Lower leg skin (tissue), 4 donors: ENCODE results near the gene HDAC5. TPM values are rescaled to one million over a fixed set of nuclear protein-coding genes. Genes with fewer than 3 reads are reported as not detected.

Source experiments
- DNase-seq, 2 donors: peaks; one replicate each; pipeline ENCODE4 v3.0.0-alpha.2; 2019; ENCODE audit warnings: low spot score in 2 of 2
- H3K4me3 ChIP-seq: fragments of 200-600 bp; sonication (generic); 2 replicates; pipeline ENCODE4 v1.5.1; 2017; ENCODE audit warnings: mild to moderate bottlenecking, low read depth; ENCODE audit not compliant: poor library complexity, severe bottlenecking
- POLR2A ChIP-seq, 2 donors: fragments of 450-650 bp; IDR thresholded peaks; one replicate each; pipeline ENCODE4 v1.6.1; 2016 to 2017; ENCODE audit warnings: antibody characterized with exemption in 2 of 2, mild to moderate bottlenecking in 1 of 2, moderate library complexity in 1 of 2
- WGBS, 2 donors: methylation state at CpG; one replicate each; pipeline ENCODE4 v1.1.5; 2018; 5-methylcytosine and 5-hydroxymethylcytosine counted together
- intact Hi-C: fragments of 100-400 bp; cut with DNase I; formaldehyde crosslinking; loops from one replicate; pipeline ENCODE4 v1.15.0; 2023; ENCODE audit warnings: low total_unique reads
- total RNA-seq, 4 donors: library from RNA; depleted of rRNA; stranded (reverse); fragments of >200 nt; gene quantifications; one replicate each; pipeline ENCODE4 v1.1.0, GENCODE V29; 2016
- TF ChIP-seq, protein P1 (sequence below), 3 donors: fragments of 450-650 bp; IDR thresholded peaks; one replicate each; pipeline ENCODE4 v1.5.1; 2016; ENCODE audit warnings: antibody characterized with exemption in 3 of 3, mild to moderate bottlenecking in 3 of 3, moderate library complexity in 2 of 3

The HDAC5 gene
- total RNA-seq, 4 donors from 2014 or later, result 179 to 208 (median 190) TPM

DNA sequence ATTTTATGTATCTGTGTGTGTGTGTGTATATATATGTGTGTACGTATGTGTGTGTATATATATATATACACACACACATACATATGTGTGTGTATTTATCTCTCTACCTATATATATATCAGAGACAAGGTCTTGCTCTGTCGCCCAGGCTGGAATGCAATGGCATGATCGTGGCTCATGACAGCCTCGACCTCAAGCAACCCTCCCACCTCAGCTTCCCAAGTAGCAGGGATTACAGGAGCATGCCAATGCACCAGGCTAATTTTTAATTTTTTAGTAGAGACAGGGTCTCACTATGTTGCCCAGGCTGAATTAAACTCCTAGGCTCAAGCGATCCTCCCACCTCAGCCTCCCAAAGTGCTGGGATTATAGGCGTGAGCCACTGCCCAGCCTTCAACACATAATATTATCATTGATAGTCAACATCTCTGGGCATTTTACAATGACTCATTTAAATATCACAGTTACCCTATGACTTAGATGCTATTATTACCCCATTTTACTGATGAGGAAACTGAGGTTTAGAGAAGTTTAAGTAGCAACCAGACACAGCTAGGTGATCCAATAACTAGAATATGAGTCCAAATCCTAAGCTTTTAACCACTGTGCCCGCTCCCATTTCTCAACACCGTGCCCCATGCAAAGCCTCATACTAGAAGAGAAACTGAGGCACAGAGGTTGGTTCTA lies 28.6 kb downstream of the HDAC5 start:
- TF ChIP-seq POLR2A (IDR thresholded peaks at IDR 0.05), result no peak
- TF ChIP-seq, protein P1, sequence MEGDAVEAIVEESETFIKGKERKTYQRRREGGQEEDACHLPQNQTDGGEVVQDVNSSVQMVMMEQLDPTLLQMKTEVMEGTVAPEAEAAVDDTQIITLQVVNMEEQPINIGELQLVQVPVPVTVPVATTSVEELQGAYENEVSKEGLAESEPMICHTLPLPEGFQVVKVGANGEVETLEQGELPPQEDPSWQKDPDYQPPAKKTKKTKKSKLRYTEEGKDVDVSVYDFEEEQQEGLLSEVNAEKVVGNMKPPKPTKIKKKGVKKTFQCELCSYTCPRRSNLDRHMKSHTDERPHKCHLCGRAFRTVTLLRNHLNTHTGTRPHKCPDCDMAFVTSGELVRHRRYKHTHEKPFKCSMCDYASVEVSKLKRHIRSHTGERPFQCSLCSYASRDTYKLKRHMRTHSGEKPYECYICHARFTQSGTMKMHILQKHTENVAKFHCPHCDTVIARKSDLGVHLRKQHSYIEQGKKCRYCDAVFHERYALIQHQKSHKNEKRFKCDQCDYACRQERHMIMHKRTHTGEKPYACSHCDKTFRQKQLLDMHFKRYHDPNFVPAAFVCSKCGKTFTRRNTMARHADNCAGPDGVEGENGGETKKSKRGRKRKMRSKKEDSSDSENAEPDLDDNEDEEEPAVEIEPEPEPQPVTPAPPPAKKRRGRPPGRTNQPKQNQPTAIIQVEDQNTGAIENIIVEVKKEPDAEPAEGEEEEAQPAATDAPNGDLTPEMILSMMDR (IDR thresholded peaks at IDR 0.05), result no peak
- no peak for DNase-seq
- intact Hi-C loops, result no loop called here
- no peak overlapping the region for H3K4me3 ChIP-seq
- WGBS, 2 donors, result 83 to 91% methylated on average over 8 of the region's 8 CpGs

DNA sequence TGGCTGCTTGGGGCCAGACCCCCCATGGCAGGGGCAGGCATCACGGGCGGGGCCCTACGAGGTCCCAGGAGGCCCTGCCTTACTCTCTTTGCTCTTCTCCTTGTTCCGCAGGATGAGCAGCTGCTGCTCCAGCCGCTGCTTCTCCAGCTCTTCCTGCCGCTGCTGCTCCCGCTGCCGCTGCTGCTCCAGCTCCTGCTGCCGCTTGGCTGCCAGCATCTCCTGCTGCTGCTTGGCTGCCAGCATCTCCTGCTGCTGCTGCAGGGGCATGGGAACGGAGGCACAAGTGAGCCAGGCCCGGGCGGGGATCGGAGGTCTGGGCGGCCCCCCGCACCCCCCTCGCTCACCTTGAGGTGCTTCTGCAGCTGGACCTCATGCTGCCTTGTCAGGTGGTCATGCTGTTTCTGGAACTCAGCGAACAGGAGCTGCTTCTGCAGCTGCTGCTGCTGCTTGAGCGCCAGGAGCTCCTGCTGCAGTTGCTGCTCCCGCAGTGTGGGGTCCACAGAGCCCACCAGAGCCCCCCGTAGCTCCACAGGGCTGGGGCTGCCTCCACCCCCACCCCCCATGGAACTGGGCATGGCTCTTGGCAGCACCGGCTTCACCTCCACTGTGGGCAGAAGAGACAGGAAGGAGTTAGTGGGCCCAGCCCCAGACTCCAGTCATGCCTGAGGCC lies 30.1 kb downstream of the HDAC5 start:
- no peak for DNase-seq
- intact Hi-C loops, result no loop called here
- H3K4me3 ChIP-seq, result no peak overlapping the region
- 85 to 90% methylated on average over 13 to 14 of the region's 21 CpGs for WGBS, 2 donors
- TF ChIP-seq, protein P1 (IDR thresholded peaks at IDR 0.05), result no peak
- TF ChIP-seq POLR2A (IDR thresholded peaks at IDR 0.05), result no peak

DNA sequence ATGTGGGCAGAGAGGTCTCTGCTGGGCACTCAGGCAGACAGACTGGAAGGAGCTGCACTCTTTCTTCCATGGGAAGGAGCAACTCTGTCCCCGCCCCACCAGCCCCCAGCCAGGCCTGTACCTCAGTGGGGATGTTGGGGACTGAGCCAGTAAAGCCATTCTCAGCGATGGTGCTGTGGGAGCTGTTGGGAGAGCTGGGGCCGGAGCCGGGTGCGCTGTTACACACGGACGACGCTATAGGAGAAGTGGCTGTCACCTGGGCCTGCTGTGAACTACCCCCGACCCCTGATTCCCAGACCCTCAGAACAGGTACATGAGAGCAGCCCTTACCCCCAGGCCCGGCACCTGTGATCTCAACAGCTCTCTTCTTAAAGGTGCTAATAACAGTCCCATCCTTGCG lies 31.4 kb downstream of the HDAC5 start:
- H3K4me3 ChIP-seq, result no peak overlapping the region
- WGBS, 2 donors, result 93 to 97% methylated on average over 10 to 11 of the region's 11 CpGs
- no peak for TF ChIP-seq POLR2A (IDR thresholded peaks at IDR 0.05)
- TF ChIP-seq, protein P1 (IDR thresholded peaks at IDR 0.05), result no peak
- no peak for DNase-seq
- intact Hi-C loops, result no loop called here

DNA sequence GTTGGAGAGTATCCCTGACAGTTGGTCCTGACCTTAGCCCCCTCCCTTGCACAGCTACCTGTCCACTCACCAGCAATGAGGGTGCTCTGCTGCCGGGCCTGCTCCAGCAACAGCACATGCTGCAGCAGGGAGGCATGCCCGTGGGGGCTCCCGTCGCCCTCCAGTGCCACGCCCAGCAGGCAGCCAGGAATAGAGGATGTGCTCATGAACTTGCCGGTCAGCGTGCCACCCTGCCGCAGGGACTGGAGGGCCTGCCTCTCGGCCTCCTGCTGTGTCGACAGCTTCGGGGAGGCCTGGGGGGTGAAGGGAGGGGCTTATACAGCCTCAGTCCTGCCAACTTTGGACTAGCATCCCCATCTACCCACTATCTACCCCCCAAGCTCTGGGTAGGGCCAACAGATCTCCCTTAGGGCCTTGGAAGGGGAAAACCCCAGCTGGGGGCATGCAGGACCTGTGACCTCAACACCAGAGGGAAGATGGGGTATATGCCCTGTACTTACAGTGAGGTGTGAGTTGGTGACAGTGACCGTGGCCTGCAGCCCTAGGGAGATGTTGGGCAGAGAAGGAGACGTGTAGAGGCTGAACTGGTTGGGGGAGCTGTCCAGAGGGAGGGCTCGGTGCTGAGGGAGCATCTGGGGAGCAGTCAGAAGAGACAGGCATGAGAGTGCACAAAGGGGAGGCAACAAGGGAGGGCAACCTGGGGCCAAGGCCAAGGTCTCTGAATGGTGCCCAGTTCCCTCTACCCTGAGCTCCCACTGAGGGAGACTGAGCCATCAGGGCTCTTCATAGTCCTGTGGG lies 32.0 kb downstream of the HDAC5 start:
- intact Hi-C loops, result no loop called here
- DNase-seq, result no peak
- no peak for TF ChIP-seq POLR2A (IDR thresholded peaks at IDR 0.05)
- TF ChIP-seq, protein P1 (IDR thresholded peaks at IDR 0.05), result no peak
- 90 to 95% methylated on average over 14 of the region's 14 CpGs for WGBS, 2 donors
- no peak overlapping the region for H3K4me3 ChIP-seq

DNA sequence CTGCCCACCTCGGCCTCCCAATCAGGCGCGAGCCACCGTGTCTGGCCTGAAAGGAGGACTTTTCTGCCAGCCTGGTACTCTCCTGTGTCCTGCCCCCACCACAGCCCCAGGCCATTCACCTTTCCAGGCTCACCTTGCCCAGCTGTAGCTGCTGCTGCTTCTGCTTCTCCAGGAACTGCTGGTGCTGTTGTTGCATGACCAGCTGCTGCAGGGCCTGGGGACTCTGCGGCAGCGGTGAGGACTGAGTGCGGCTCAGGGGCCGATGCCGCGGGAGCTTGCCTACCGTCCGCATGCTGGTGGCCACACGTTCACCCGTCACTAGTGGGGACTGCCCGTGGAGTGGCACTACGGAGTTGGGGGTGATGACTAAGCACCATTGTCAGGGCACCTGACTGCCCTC lies 35.2 kb downstream of the HDAC5 start:
- WGBS, 2 donors, result 94 to 95% methylated on average over 15 to 16 of the region's 16 CpGs
- intact Hi-C loops, result no loop called here
- DNase-seq, result no peak
- TF ChIP-seq, protein P1 (IDR thresholded peaks at IDR 0.05), result no peak
- TF ChIP-seq POLR2A (IDR thresholded peaks at IDR 0.05), result no peak
- no peak overlapping the region for H3K4me3 ChIP-seq
